Activated T-cell treated with anti-CD3 and anti-CD28 coated beads, Interleukin-2, amount 50 U/mL, for 24 hours (primary cell): ENCODE measurements around the gene GRIP2.

ENCODE experiments used
- DNase-seq: peaks from one replicate; pipeline ENCODE4 v3.0.0-alpha.2; 2020
- H3K27ac Mint-ChIP-seq: 2 replicates; pipeline ENCODE4 v1.8.0; 2020; ENCODE audit warnings: mild to moderate bottlenecking, mixed read lengths
- H3K27me3 Mint-ChIP-seq: 2 replicates; pipeline ENCODE4 v1.8.0; 2020; ENCODE audit warnings: mixed read lengths
- H3K36me3 Mint-ChIP-seq: 2 replicates; pipeline ENCODE4 v1.8.0; 2020; ENCODE audit warnings: low read depth, mixed read lengths
- H3K4me1 Mint-ChIP-seq: 2 replicates; pipeline ENCODE4 v1.8.0; 2020; ENCODE audit warnings: low read depth, mixed read lengths
- H3K4me3 Mint-ChIP-seq: 2 replicates; pipeline ENCODE4 v1.8.0; 2020; ENCODE audit warnings: mild to moderate bottlenecking, moderate library complexity, mixed read lengths
- H3K9me3 Mint-ChIP-seq: 2 replicates; pipeline ENCODE4 v1.8.0; 2020; ENCODE audit warnings: mixed read lengths

GRIP2 gene

GRCh38 chr3:14486460-14486859 is 53.7 kb downstream of the GRIP2 start:
- H3K36me3 Mint-ChIP-seq = peaks cover 89% of the 10 kb centered on the region
- H3K4me1 Mint-ChIP-seq = no peaks in the 10 kb centered on the region
- peak overlapping the region; percentile 37 for H3K27ac Mint-ChIP-seq
- no peak for DNase-seq
- no peaks in the 10 kb centered on the region for H3K27me3 Mint-ChIP-seq
- H3K9me3 Mint-ChIP-seq = no peaks in the 10 kb centered on the region
- no peak overlapping the region for H3K4me3 Mint-ChIP-seq

- no peak for DNase-seq
- peak overlapping the region; percentile 37 for H3K27ac Mint-ChIP-seq
- H3K4me3 Mint-ChIP-seq = no peak overlapping the region
- H3K9me3 Mint-ChIP-seq = no peaks in the 10 kb centered on the region
- H3K4me1 Mint-ChIP-seq = no peaks in the 10 kb centered on the region
- H3K27me3 Mint-ChIP-seq = no peaks in the 10 kb centered on the region
- peaks cover 94% of the 10 kb centered on the region for H3K36me3 Mint-ChIP-seq
These were observed 54.2 kb downstream of the GRIP2 start for GRCh38 chr3:14485981-14486380.

DNA sequence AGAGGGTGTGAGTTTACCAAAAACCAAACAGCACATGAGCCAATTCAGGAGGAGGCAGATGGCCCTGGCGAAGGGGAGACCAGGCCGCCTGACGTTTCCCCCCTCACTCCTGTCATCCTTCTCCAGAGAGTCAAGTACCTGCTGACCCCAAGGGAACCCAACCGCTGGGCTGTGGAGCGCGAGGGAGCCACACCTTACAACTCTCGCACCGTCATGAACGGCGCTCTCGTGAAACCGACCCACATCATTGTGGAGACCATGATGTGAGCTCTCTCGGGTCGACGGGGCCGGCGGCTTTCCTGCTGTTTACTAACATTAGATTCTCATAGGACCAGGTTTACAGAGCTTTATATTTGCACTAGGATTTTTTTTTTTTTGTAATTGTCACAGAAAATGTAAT is 55.4 kb downstream of the GRIP2 start:
- H3K4me3 Mint-ChIP-seq = no peak overlapping the region
- H3K4me1 Mint-ChIP-seq = no peaks in the 10 kb centered on the region
- no peak overlapping the region for H3K27ac Mint-ChIP-seq
- no peaks in the 10 kb centered on the region for H3K9me3 Mint-ChIP-seq
- DNase-seq = no peak
- peaks cover 95% of the 10 kb centered on the region for H3K36me3 Mint-ChIP-seq
- no peaks in the 10 kb centered on the region for H3K27me3 Mint-ChIP-seq

DNA sequence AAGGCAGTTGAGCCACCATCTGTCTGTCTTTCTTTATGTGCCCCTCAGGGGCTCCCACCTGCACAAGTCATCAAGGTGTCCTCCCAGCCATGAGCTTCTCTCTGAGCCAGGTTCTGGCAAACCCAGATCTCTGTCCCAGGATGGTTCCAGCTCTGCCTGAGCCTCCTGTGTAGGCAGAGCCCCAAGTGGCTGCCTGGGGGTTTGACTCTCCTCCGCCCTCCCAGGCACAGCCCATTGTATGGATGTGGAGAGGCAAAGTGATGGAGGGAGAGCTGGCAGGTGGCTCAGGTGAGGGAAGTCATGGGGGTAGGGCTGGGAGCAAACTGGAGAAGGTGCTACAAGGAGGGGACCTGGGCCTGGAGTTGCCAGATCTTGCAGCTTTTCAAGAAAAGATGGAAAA is 56.9 kb downstream of the GRIP2 start:
- peak overlapping the region; percentile 40 for H3K27ac Mint-ChIP-seq

DNA sequence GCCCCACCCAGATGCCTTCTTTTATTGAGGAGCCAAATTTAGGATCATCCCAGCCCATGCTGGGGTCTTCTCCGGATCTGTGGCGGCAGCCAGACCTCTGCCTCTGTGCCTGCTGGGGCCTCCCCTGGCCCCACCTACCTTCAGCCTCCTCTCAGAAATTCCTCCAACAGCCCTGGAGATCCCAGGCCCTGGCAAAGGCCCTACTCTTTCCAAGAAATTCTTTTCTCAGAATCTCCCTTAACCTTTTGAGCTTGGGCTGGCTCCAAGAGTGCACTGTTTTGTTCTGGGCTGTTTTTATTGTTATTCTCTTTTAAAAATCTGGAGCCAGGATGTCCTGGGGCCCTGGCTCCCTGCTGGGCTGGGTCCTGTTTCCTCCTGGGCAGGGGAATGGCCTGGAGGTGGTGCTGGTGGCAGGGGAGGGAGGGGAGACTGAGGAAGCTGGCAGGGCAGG is 57.8 kb downstream of the GRIP2 start:
- H3K27me3 Mint-ChIP-seq = no peaks in the 10 kb centered on the region
- H3K36me3 Mint-ChIP-seq = peaks cover 99% of the 10 kb centered on the region

More for the DNA sequence above, 56.9 kb downstream of the GRIP2 start:
- Mint-ChIP-seq H3K4me1 (no peaks in the 10 kb centered on the region), H3K4me3 (no peak overlapping the region), H3K9me3 (no peaks in the 10 kb centered on the region), H3K36me3 (peaks cover 99% of the 10 kb centered on the region), H3K27me3 (no peaks in the 10 kb centered on the region)
- DNase-seq = no peak

GRCh38 chr3:14481646-14482036 is 58.5 kb downstream of the GRIP2 start:
- Mint-ChIP-seq H3K9me3 (no peaks in the 10 kb centered on the region), H3K4me1 (no peaks in the 10 kb centered on the region), H3K27ac (peak overlapping the region; percentile 10), H3K36me3 (peaks cover 99% of the 10 kb centered on the region), H3K4me3 (no peak overlapping the region), H3K27me3 (no peaks in the 10 kb centered on the region)
- no peak for DNase-seq

More for the DNA sequence above, 57.8 kb downstream of the GRIP2 start:
- Mint-ChIP-seq H3K4me3 (no peak overlapping the region), H3K27ac (no peak overlapping the region), H3K4me1 (no peaks in the 10 kb centered on the region), H3K9me3 (no peaks in the 10 kb centered on the region)
- DNase-seq = no peak

DNA sequence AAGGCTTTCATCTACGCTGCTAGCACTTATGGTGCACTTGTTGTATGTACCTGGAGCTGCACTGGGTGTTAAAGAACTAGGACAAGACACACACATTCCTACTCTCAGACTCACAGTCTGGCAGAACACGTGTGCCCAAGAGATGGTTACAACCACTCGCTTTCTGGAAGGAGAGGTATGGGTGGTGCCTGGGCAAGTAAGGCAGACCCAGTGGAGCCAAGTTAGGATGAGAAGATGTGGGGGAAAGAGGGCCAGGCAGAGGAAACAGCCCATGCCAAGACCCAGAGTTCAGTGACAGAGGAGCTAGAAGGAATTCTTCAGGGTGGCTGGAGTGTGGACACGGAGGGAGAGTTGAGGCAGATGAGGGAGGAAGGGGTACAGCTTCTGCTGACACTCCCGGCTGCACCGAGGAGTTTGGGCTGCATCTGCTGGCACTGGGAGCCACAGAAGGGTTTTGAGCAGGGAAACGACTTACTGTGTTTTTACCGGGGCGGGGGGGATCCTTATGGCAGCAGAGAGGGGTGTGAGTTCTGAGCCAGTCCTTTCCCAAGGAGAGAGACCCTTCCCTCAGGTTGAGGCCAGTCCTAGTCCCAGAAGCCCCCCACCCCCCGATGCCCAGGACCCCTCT is 59.0 kb downstream of the GRIP2 start:
- Mint-ChIP-seq H3K9me3 (no peaks in the 10 kb centered on the region), H3K4me1 (no peaks in the 10 kb centered on the region), H3K27ac (no peak overlapping the region), H3K4me3 (no peak overlapping the region), H3K27me3 (no peaks in the 10 kb centered on the region), H3K36me3 (peaks cover 99% of the 10 kb centered on the region)
- no peak for DNase-seq

DNA sequence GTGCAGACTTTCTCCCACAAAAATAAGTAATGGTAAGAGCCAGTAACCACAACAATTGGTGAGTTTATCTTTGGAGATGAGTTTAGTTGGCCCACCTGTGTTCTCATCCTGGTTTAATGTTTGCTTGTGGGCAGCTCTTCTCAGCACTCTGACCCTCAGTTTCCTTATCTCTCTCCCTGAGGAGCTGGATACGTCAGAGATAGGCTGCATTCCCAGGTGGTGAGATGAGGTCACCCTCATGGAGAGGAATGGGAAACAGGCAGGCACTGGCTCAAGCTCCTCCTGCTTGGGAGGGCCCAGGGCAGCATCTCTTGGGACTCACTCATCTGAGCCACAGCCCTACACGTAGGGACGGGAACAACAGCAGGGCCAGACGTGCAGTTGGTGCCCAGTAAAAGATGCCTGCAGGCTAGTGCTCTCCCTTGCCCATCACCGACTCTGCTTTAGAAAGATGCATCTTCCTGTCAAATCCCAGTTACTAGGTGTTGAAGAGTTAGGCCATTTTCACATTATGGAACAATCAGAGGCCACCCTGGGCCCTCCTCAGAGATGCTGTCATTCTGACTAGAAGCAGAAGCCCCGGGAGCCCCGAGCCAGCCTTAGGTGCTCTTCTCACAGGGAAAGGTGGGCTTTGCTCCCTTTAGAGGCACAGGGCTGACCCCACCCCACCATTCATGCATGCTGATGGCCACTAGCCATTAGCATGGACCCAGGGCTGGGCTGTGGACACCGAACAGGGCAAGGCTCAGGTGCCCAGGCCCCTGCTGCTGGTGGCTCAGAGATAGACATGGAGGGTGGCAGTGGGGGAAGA is 59.7 kb downstream of the GRIP2 start:
- Mint-ChIP-seq H3K36me3 (peaks cover 99% of the 10 kb centered on the region), H3K9me3 (no peaks in the 10 kb centered on the region), H3K4me3 (no peak overlapping the region), H3K4me1 (no peaks in the 10 kb centered on the region), H3K27ac (no peak overlapping the region), H3K27me3 (no peaks in the 10 kb centered on the region)
- no peak for DNase-seq

GRCh38 chr3:14479591-14479990 is 60.6 kb downstream of the GRIP2 start:
- no peak for DNase-seq
- peaks cover 100% of the 10 kb centered on the region for H3K36me3 Mint-ChIP-seq
- no peaks in the 10 kb centered on the region for H3K4me1 Mint-ChIP-seq
- no peaks in the 10 kb centered on the region for H3K27me3 Mint-ChIP-seq
- H3K27ac Mint-ChIP-seq = no peak overlapping the region
- no peaks in the 10 kb centered on the region for H3K9me3 Mint-ChIP-seq
- H3K4me3 Mint-ChIP-seq = no peak overlapping the region

GRCh38 chr3:14478956-14479550 is 61.1 kb downstream of the GRIP2 start:
- Mint-ChIP-seq H3K36me3 (peaks cover 100% of the 10 kb centered on the region), H3K27ac (no peak overlapping the region), H3K9me3 (no peaks in the 10 kb centered on the region), H3K27me3 (no peaks in the 10 kb centered on the region), H3K4me3 (no peak overlapping the region), H3K4me1 (no peaks in the 10 kb centered on the region)
- no peak for DNase-seq

- H3K27me3 Mint-ChIP-seq = no peaks in the 10 kb centered on the region
These were observed 62.7 kb downstream of the GRIP2 start for GRCh38 chr3:14477311-14477935.

DNA sequence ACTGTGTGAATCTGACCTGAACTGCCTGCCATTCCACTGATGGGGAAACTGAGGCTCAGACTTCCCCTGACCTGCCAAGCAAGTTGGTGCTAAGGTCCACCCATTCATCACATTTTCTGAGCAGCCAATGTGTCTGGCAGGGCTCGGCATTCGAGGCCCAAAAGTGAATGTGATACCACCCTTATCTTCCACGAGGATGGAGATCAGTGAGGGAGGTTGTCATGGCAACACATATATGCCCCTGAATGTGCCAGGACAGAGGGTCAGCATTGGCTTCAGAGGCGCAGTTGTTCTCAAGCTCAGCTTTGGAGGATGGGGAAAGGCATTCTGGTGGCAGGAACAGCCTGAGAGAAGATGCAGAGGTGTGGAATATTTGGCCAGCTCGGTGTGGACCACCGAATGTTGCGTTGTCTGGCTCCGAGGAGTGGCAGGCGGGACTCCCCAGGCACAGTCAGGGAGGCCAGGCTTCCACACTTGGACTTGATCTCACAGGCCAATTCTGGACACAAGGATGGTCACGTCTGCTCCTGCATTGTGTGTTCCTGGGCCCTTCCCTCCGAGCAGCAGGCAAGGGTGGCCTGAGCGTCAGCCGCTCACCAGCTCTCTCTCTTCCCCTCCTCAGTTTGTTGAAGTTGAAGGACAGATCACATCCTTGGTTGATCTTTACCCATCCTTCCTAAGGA is 63.4 kb downstream of the GRIP2 start:
- peak overlapping the region; percentile 8 for H3K27ac Mint-ChIP-seq
- peaks cover 100% of the 10 kb centered on the region for H3K36me3 Mint-ChIP-seq

More at GRCh38 chr3:14477311-14477935, 62.7 kb downstream of the GRIP2 start:
- Mint-ChIP-seq H3K36me3 (peaks cover 100% of the 10 kb centered on the region), H3K4me1 (peaks cover 1% of the 10 kb centered on the region), H3K9me3 (no peaks in the 10 kb centered on the region), H3K27ac (no peak overlapping the region), H3K4me3 (no peak overlapping the region)
- DNase-seq = no peak

GRCh38 chr3:14475621-14476020 is 64.5 kb downstream of the GRIP2 start:
- H3K9me3 Mint-ChIP-seq = no peaks in the 10 kb centered on the region
- no peak overlapping the region for H3K4me3 Mint-ChIP-seq
- peaks cover 100% of the 10 kb centered on the region for H3K36me3 Mint-ChIP-seq
- H3K27ac Mint-ChIP-seq = no peak overlapping the region
- H3K4me1 Mint-ChIP-seq = peaks cover 6% of the 10 kb centered on the region
- DNase-seq = no peak
- H3K27me3 Mint-ChIP-seq = no peaks in the 10 kb centered on the region

More for the DNA sequence above, 63.4 kb downstream of the GRIP2 start:
- H3K27me3 Mint-ChIP-seq = no peaks in the 10 kb centered on the region
- H3K9me3 Mint-ChIP-seq = no peaks in the 10 kb centered on the region
- DNase-seq = no peak
- peaks cover 6% of the 10 kb centered on the region for H3K4me1 Mint-ChIP-seq
- no peak overlapping the region for H3K4me3 Mint-ChIP-seq
